Heart right ventricle (tissue), 16 donors: ENCODE data around the gene ARFIP2. TPM values are rescaled to one million over a fixed set of nuclear protein-coding genes. Genes with fewer than 3 reads are reported as not detected.

Experiments
- ATAC-seq, 8 donors: fragments of 200-7000 bp; cut with Tn5 transposase; one replicate each; pipeline ENCODE4 v1.9.1; 2020; ENCODE audit warnings: mild to moderate bottlenecking in 8 of 8, moderate library complexity in 8 of 8, moderate number of reproducible peaks in 1 of 8
- DNase-seq, 2 donors: peaks; one replicate each; pipeline ENCODE4 v3.0.0-alpha.2; 2020
- H3K27ac ChIP-seq, 10 donors: fragments of 200-600 bp; sonication (generic) in 2 of 10; one replicate each; pipeline versions ENCODE4 v1.5.0 to v1.8.0; 2020 to 2022; ENCODE audit warnings: mild to moderate bottlenecking in 3 of 10
- H3K27me3 ChIP-seq, 7 donors: fragments of 200-600 bp; one replicate each; pipeline ENCODE4 v1.8.0; 2021 to 2022; ENCODE audit warnings: mild to moderate bottlenecking in 2 of 7
- H3K36me3 ChIP-seq, 9 donors: fragments of 200-600 bp; sonication (generic) in 1 of 9; one replicate each; pipeline versions ENCODE4 v1.5.0 to v1.8.0; 2020 to 2022; ENCODE audit warnings: mild to moderate bottlenecking in 2 of 9
- H3K4me1 ChIP-seq, 9 donors: fragments of 200-600 bp; sonication (generic) in 1 of 9; one replicate each; pipeline versions ENCODE4 v1.5.0 to v1.8.0; 2020 to 2022; ENCODE audit warnings: mild to moderate bottlenecking in 4 of 9
- H3K4me3 ChIP-seq, 10 donors: fragments of 200-600 bp; sonication (generic) in 2 of 10; one replicate each; pipeline versions ENCODE4 v1.5.0 to v1.8.0; 2020 to 2022; ENCODE audit warnings: mild to moderate bottlenecking in 7 of 10, moderate library complexity in 2 of 10
- H3K9me3 ChIP-seq, 11 donors: fragments of 200-600 bp in 10 of 11; sonication (generic) in 2 of 11; one replicate each; pipeline versions ENCODE4 v1.5.0 to v1.8.0; 2013 to 2022; ENCODE audit warnings: mild to moderate bottlenecking in 2 of 11, control low read depth in 1 of 11, moderate library complexity in 1 of 11
- CTCF ChIP-seq, 9 donors: fragments of 200-600 bp; sonication (generic) in 2 of 9; IDR thresholded peaks; one replicate each; pipeline versions ENCODE4 v1.5.0 to v1.8.0; 2021 to 2022; ENCODE audit warnings: antibody characterized with exemption in 9 of 9, mild to moderate bottlenecking in 5 of 9, moderate library complexity in 1 of 9
- WGBS, 2 donors: extraction: QIAGEN DNeasy Blood & Tissue Kit; methylation state at CpG; one replicate each; pipeline ENCODE4 v1.1.7; 2013; ENCODE audit warnings: inconsistent platforms in 1 of 2; 5-methylcytosine and 5-hydroxymethylcytosine counted together
- intact Hi-C, 10 donors: fragments of 100-400 bp; cut with DNase I; formaldehyde crosslinking; loops; one replicate each; pipeline versions ENCODE4 v1.11.1 to v1.14.2; 2022
- polyA plus RNA-seq, 2 donors: library from polyadenylated mRNA; stranded (reverse); fragments of 200-250 nt; gene quantifications; one replicate each; pipeline ENCODE4 v1.2.3, GENCODE V29; 2013
- total RNA-seq, 10 donors: library from RNA; stranded (reverse); fragmentation: NEBNext Ultra II Directional in 3 of 10; extraction: Animal tissue kit (Norgen Biotek cat#: 25700) in 3 of 10; gene quantifications; one replicate each; pipeline versions ENCODE4 v1.2.1 to v1.2.4, GENCODE V29; 2021 to 2023
- donor health status: Arrhythmogenic right ventricular cardiomyopathy.
- donor health status: ischemic (EF 13 %, LVEDD 7.1; RV severe dilation, severe dysfunction).
- donor health status: healthy with polysubstance abuse.
- donor health status: DM: no; HTN: yes; CAD: no.
- donor health status: DM: no; HTN: no; CAD: no.
- donor health status: ischemic (EF 25% LVEDD 6.9; RV normal size, moderate dysfunction).
- donor health status: ischemic (EF 25% LVEDD 5.7; RV mildly dilated, moderate dysfunction).
- donor health status: healthy.
- donor health status: DM: yes; HTN: yes; CAD: no.
- donor health status: Ischemic cardiomyopathy.
- donor health status: ischemic (EF 35%, LVEDD 5.7; RV mildly dilated, moderate dysfunction).
- donor health status: nonischemic (EF 11% LVEDD 7.7; RV severe dilation, severe dysfunction).
- donor health status: DM: yes; HTN: yes; CAD: no.
- donor health status: PGD.
- donor health status: ischemic (EF 29% LVEDD 5.4; RV normal size, mild dysfunction).
- donor health status: nonischemic (EF 23%, LVEDD 6.1; RV moderate dilation, normal function).

ARFIP2 gene
- total and polyA plus RNA-seq, 12 donors: 12.4 to 36.8 (median 15.3) TPM

DNA sequence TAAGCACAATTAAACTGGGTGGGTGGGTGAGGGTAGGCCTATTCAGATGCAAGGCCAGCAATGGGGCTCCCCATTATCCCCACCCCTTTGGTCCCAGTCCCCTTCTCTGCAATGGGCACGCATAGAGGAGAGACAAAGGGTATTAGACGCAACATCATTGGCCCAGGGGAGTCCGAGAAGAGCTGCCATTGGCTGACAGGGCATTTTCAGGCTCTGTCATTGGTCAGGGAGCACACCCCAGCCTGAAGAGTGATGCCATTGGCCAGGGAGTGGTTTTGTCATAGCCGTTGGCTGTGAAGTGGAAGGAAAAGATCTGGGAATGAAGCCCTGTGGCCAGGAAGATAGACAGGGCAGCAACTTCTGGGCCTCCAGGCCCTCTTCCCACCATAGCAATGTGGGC, 4.6 kb downstream of the ARFIP2 start:
- 94% methylated on average over 4 of the region's 4 CpGs for WGBS, 2 donors
- intact Hi-C loops: no loop called here
- ATAC-seq (no peak), DNase-seq (no peak)
- Histone ChIP-seq H3K27me3 (no peaks in the 10 kb centered on the region), H3K4me3 (no peak overlapping the region), H3K9me3 (no peaks in the 10 kb centered on the region), H3K36me3 (peaks cover 0 to 33% (median 25%) of the 10 kb centered on the region in 9 donors), H3K4me1 (peaks cover 4 to 42% (median 33%) of the 10 kb centered on the region in 9 donors), H3K27ac (no peak overlapping the region)
- TF ChIP-seq CTCF (IDR thresholded peaks at IDR 0.05): no peak

GRCh38 chr11:6475936-6476335, 5.2 kb downstream of the ARFIP2 start:
- intact Hi-C loops: no loop called here
- peak overlapping the region in 1 of 10 donors; percentile 16 for H3K27ac ChIP-seq
- TF ChIP-seq CTCF (IDR thresholded peaks at IDR 0.05): no peak
- H3K36me3 ChIP-seq: peaks cover 0 to 33% (median 25%) of the 10 kb centered on the region in 9 donors
- H3K9me3 ChIP-seq: no peaks in the 10 kb centered on the region
- H3K27me3 ChIP-seq: no peaks in the 10 kb centered on the region
- H3K4me3 ChIP-seq: no peak overlapping the region
- peaks cover 4 to 42% (median 31%) of the 10 kb centered on the region in 9 donors for H3K4me1 ChIP-seq
- DNase-seq: no peak
- 67 to 68% methylated on average over 5 of the region's 5 CpGs for WGBS, 2 donors
- ATAC-seq: no peak

DNA sequence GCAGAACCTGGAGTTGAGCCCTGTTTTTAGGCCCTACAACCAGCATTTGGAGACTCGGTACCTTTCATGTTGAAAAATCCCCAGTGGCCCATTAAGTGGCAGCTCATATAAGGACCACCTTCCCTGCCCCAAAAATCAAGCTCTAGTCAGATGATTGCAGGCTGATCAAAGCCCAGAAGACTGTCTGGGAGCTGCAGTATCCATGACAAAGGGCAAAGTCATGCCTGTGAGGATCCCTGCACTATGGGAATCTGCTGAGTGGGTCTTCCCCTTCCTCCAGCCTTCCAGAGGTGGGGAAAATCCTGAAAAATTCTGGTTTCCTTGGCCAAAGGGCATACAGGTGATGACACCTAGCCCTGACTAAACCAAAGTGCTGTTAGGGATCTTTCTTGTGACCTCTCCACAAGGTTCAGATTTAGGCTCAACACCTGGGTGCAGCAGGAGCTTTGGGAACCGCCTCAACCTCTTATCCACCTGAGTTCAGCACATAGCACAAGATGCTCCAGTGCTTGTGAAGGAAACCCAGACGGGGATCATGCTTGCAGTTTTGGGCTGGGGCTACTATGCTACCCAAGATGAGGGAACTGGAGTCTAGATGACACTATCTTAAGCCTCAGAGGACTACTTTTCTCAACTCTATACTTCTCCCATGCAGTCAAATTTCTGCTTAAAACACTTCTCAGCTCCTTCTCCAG, 6.2 kb downstream of the ARFIP2 start:
- ATAC-seq (no peak), DNase-seq (no peak)
- Histone ChIP-seq H3K27ac (peak overlapping the region in 9 of 10 donors; percentile 90 to 98 (median 94)), H3K4me3 (peak overlapping the region in 1 of 10 donors; percentile 95), H3K9me3 (no peaks in the 10 kb centered on the region), H3K4me1 (peaks cover 0 to 33% (median 21%) of the 10 kb centered on the region in 9 donors), H3K36me3 (peaks cover 0 to 33% (median 25%) of the 10 kb centered on the region in 9 donors), H3K27me3 (no peaks in the 10 kb centered on the region)
- TF ChIP-seq CTCF (IDR thresholded peaks at IDR 0.05): no peak
- intact Hi-C loops: loop anchor here in 1 of 10 donors (1.0 kb wide), 1 partner anchor 85 kb away; the partner anchor contains the start of gene SMPD1
- 80 to 82% methylated on average over 3 of the region's 3 CpGs for WGBS, 2 donors

DNA sequence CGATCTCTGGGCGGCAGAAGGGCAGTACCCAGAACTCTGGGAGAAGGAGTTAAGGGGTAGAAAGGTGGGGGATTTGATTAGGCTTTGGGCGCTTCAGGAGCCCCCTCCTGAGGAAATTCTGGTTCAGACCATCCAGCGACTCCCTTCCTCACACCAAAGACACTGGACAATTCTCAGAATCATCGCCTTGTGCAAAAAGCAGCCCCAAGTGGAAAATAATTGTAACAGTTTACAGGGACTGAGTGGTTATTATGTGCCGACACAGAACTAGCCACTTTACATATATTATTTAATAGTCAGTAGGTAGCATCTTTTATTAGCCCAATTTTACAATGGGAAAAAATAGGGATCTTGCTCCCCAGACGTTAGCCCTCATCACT, 6.7 kb downstream of the ARFIP2 start:
- H3K4me1 ChIP-seq: peaks cover 0 to 33% (median 21%) of the 10 kb centered on the region in 9 donors
- intact Hi-C loops: loop anchor here in 1 of 10 donors (1.0 kb wide), 1 partner anchor 84 kb away; the partner anchor contains the start of gene SMPD1
- no peak for DNase-seq
- no peaks in the 10 kb centered on the region for H3K27me3 ChIP-seq
- no peak for ATAC-seq
- peaks cover 0 to 33% (median 25%) of the 10 kb centered on the region in 9 donors for H3K36me3 ChIP-seq
- no peaks in the 10 kb centered on the region for H3K9me3 ChIP-seq
- 35 to 39% methylated on average over 7 of the region's 7 CpGs for WGBS, 2 donors
- H3K4me3 ChIP-seq: peak overlapping the region; percentile 53 to 97 (median 90)
- TF ChIP-seq CTCF (IDR thresholded peaks at IDR 0.05): no peak
- peak overlapping the region; percentile 74 to 98 (median 94) for H3K27ac ChIP-seq
